GM18870 (cell line): ENCODE data around the gene TXLNA.

Experiments used
- ATAC-seq: cut with Tn5 transposase; IDR thresholded peaks from one replicate; pipeline ENCODE4 v1.9.1; 2021; ENCODE audit warnings: moderate library complexity; ENCODE audit not compliant: unreplicated experiment

Gene TXLNA

GRCh38 chr1:32242341-32242851 lies 62.9 kb downstream of the TXLNA start:
- no peak for ATAC-seq

GRCh38 chr1:32246888-32247273 lies 67.4 kb downstream of the TXLNA start, which contains the start of gene FAM167B:
FAM167B (plus strand) TSS chr1:32247222; CDS start chr1:32247422, 200 bp downstream.
- ATAC-seq = no peak

- ATAC-seq = no peak
Observed at GRCh38 chr1:32247452-32247851, 68.0 kb downstream of the TXLNA start.
